NCI-H82 treated with DMSO at 0.1 percent for 48 hours (cell line): Measurements from ENCODE around the gene YARS2.

Experiments
- DNase-seq: peaks from one replicate; lab custom pipeline; 2025; ENCODE audit not compliant: unreplicated experiment; lab: John Stamatoyannopoulos, UW

The YARS2 gene

DNA sequence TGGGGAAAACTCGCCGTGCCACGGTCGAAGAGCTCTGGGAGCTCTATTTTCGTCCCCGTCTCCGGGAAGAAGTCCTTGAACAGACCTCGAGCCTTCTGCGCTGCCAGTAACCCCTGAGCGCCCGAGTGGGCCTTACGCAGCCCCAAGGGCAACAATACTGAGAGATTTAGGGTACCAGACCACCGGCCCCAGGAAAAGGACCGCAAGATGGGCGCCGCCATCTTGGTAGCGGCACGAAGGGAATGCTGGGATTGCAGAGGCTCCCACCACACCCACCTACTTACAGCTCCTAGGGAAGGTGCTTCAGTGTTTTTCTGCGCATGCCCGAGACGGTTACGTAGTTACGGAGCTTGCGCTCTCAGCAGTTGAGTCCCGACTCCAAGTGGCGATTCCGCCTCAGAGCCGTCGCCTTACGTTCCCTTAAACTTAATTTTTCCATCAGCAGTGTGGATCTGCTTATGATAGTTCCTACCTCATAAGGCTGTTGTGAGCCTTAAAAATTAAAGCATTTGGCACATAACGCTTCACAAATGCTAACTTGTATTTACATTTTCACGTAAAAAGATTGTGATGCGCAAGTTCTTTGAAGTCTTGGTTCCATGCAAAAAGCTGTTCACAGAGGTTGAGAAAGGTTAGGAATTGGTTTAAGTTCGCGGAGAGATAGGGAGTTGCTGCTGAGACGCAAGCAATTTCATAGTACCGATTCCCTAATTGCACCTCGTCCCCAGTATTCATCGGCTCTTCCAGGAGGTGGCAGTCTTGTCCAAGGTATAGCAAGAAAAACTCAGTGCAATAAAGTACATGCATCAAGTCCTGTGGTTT lies at the start of gene YARS2:
YARS2 (minus strand) TSS at position 244 of the 822 bp plus-strand sequence; CDS start at position 221, 23 bp downstream.
- peak; percentile 92 for DNase-seq

DNA sequence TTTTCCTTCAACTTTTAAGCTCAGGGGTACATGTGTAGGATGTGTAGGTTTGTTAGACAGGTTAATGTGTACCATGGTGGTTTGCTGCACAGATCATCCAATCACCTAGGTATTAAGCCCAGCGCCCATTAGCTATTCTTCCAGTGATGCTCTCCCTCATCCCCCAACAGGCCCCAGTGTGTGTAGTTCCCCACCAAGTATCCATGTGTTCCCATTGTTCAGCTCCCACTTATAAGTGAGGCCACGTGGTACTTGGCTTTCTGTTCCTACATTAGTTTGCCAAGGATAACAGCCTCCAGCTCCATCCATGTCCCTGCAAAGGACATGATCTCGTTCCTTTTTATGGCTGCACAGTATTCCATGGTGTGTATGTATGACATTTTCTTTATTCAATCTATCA lies 48.6 kb upstream of the YARS2 start:
- no peak for DNase-seq

DNA sequence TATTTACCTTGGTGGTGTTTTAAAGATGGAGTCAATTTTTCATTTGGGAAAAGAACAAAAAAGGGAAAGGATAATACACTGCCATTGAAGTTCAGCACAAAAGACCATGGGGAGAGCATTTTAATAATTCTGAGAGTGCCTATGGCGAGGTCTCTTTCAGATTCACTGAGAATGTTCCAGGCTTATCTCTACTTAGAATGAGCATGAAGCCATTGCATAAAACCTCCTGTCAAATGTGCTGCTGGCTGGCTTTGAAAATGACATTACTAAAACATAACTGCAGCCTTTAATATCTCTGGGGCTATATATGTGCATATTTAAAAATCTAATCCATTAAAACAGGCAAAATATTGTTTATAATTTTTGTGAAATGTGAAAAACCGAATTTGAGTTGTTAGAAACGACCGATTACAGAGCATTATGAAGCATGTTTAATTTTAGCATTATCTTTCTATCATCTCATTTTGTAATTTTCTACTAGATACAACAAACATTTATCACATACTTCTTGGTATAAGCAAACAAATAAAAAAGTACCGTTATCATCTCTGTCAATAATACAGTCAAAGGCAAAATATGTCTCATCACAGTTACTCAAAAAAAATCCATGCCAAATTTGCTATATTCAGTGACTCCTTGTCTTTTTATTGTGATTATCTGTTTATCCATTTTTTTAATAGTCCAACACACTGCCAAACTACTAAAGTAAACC lies 45.7 kb upstream of the YARS2 start:
- DNase-seq: no peak

DNA sequence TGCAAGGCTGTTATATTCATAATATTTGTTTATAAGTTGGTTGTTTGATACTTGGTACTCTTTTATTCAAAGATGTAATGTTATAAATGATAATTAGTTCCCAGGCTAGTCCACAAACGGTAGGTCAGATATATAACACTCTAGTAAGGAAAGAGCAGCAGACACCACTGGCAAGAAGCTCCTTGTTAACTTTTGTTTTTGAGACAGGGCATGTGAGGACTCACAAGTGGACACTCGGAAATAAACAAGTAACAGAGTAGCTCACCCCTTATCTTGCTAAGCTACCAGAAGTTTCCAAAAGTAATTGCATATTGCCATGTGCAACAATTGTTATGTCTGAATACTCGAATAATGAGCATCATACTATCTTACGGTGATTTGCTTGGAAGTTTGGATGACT lies 38.6 kb upstream of the YARS2 start:
- DNase-seq: no peak

DNA sequence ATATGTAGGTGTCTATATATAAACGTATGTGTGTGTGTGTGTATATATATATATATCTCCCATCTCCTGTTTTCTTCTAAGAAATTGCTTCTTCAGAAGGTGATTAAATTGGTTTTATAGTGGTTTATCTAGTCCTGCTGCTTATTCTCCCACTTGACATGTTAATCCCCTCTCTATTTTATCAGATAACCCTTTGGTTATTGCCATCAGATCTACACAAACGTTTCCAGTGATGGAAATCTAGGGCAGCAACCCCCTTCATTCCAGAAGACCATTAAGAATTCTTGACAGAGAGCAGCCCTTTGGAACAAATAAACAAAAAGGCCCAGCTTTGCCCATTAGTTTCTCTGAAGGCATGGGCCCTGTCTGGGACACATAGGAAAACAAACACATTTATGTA lies 34.2 kb upstream of the YARS2 start:
- no peak for DNase-seq

DNA sequence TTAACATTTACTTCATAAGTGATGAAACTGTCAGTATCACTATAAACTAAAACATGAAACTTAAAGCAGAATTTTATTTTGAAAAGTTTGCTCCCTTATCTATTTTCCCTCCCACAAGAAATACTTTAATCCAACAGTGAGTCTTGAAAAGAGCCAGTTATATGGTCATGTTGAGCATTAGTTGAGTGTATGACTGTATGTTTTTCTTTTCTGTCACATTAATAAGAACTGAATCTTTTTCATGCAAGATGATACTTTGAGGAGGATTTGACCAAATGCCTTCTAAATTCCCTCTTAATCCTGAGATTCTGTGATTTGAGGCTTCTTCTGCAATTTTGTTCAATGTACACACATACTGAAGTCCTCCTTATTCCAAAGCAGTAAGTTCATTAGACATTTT lies 33.7 kb upstream of the YARS2 start:
- DNase-seq: no peak

DNA sequence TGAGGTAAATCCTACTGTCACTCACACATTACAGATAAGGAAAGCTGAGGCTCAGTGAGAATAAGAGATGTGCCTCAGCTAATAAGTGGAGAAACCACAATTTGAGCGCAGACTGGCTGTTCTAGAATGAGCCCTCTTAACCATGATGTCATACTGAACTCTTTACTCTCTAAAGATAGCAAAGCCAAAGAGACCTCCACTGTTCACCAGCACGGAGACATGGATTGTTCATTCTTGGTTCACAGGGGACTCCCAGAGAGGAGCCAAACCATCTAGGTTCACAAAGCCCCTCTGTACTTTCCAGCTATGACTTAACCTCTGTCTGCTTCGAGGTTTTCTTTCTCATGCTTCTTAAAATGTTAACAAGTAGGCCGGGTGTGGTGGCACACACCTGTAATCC lies 32.7 kb upstream of the YARS2 start:
- no peak for DNase-seq

DNA sequence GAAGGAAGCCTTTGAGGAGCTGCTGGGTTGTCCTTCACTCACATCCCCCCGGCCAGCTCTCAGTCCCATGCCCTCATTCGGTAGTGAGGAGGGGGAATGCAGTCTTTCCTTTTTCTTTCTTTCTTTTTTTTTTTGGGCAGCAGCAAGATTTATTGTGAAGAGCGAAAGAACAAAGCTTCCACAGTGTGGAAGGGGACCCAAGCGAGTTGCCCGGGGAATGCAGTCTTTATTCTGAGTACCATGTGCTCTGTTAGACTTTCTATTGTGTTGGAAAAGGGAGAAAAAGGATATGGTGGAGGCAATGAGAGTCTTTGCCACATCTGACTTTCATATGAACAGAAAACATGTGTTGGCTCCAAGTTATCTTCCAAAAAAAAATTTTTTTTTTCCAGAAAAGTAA lies 29.9 kb upstream of the YARS2 start:
- no peak for DNase-seq

DNA sequence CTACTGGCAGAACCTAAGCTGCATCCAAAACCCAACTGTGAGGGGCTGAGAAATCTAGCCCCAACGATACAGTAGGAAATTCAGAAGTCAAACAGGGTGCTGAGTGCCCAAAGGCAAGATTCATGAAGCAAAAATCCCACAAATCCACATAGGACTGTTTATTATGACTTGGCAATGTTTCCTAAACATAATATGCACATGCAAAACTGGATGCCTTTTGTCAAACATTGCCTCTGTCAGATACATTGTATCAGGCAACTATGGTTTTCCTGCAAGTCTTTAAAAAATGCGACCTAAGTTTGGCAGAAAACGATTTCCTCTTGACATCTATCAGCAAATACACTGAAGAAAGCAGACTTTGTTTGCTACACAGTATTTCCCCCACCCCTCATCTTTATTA lies 27.3 kb upstream of the YARS2 start:
- no peak for DNase-seq

DNA sequence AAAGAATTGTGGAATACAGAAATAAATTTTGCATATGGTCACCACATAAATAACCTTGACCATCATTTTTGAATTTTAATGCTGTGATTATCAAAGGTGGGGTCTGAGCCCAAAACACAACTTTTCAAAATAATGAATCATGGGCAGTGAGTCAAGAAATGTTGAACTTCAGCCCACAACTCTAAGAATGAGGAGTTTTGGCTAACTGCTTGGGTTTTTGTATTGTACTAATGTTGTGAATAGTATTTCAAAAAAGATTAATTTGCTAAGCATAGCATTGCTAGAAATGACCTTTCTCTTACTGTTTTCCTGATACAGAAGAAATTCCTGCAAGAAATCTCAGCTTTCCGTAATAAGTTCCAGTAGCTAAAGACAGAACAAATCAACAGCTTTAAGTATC lies 24.4 kb upstream of the YARS2 start:
- no peak for DNase-seq

DNA sequence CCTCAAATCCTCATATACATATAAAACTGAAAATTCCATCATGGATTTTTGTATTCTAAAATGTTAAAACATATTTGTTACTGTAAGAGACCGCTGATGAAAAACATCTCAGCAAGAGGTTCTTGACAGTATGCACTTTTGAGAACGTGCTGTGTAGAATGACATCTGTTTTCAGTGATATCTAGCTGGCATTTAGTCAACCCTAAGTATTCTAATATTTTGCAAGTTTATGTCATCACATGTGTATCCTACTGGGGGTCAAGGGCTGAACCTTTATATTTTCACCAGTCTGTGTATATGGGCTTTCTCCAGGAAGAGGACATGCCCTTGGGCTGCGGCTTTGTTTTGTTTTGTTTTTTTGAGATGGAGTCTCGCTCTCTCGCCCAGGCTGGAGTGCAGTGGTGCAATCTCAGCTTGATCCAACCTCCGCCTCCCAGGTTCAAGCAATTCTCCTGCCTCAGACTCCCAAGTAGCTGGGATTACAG lies 22.0 kb upstream of the YARS2 start:
- no peak for DNase-seq

DNA sequence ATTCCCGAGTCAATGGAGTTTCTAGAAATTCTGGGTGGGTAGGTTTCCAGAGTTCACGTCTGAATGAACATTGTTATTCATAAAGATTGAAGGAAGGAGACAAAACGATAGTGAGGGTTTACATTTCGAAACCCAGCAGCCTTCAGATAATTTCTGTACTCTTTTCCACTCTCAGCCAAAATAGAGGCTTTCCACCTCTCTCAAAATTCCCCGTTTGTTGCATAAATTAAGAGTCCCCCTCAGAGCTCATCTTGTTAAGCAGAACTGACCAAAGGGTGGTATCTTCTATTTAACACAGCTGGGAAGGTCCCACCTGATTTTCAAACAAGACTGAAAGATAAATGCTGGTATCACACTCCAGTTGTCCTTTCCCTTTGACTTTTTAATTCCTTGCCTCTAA lies 21.5 kb upstream of the YARS2 start:
- no peak for DNase-seq

DNA sequence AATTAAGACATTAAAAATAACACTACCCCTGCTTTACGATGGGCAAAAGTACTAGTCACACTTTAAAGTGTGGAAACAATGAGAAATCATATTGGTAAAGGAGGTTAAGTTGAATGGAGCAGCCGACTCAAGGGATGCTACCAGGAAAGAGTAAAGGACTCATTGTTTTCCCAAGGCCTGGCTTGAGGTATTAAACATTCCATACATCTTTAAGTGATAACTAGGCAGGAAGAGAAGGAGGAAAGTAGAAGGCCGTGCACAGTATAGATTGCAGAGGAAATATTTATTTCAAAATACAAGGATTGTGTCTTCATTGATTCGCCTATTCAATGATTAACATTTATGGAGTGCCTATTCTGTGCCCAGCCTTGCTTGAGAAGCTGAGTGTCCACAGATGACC lies 20.6 kb upstream of the YARS2 start:
- no peak for DNase-seq

DNA sequence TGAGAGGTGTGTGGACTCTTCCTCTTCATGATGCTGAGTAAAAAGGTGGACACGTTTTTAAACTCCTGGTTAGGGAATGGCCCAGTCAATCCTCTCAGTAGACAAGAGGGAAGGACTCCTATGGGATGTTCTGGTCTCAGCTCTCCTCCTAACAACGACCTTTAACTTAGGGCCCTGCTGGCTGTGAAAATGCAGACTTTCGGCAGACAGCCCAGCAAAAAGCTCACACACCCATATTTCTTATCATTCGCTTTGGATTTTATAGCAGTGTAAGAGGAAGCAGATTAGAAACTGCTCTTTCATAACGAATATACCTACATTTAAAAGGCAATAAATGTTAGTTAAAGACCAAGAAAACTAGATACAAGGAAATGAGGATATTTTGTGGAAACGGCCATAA lies 18.0 kb upstream of the YARS2 start:
- DNase-seq: no peak

DNA sequence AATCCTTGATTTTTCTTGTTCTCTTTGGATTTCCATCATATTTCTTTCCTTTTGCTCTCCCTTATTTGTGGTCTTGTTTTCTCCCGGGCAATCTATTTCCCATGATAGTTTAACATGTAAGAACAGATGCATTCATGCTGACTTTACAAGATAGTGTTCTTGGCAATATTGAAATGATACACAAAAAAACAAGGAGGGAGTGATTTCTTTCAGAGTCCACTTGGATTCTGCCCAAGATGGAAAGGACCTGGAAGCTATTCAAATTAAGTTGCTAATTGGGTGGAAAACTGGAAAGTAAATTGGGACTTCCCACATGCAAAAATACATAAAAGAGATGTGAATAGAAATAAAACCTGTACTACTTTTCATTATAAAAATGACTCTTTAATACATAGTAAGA lies 14.4 kb upstream of the YARS2 start:
- no peak for DNase-seq

DNA sequence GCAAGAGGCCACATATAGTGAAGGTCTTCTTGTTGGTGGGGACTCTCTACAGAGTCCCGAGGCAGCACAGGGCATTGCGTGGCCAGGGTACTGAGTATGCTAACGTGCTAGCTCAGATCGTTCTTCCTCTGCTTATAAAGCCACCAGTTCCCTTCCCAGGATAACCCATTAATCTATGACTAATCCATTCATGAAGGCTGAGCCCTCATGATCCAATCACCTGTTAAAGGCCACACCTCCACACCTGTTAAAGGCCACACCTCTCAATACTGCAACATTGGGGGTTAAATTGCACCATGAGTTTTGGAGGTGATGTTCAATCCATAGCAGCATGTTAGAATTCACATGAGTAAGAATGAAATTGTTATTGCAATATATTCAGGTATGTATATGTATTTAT lies 12.8 kb upstream of the YARS2 start:
- DNase-seq: peak; percentile 77

DNA sequence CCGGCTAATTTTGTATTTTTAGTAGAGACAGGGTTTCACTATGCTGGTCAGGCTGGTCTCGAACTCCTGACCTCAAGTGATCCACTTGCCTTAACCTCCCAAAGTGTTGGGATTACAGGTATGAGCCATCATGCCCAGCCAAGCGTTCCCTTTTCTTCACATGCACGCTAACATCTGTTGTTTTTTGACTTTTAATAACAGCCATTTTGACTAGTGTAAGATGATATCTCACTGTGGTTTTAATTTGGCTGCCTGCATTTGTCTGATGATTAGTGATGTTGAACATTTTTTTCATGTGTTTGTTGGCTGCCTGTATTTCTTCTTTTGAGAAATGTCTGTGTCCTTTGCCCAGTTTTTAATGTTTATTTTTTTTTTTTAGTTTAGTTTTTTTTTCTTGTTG lies 10.2 kb upstream of the YARS2 start:
- no peak for DNase-seq

DNA sequence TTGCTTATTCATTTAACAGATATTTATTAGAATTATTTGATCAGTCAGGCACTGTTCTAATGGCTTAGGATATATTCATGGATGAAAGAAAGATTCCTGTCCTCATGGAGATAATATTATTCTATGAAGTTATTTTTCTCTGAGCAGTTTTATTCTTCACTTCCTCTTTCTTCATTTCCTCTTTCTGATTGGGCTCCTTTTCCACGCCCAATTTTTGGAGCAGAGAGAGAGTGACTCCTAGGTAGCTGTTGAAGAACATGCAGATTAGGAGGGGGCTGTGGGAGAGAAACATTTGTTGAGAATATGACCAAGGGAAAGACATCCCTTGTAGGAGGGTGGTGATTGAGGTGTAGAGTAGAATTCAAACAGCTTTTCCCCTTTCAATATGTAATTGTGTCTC lies 6.0 kb upstream of the YARS2 start:
- DNase-seq: no peak

DNA sequence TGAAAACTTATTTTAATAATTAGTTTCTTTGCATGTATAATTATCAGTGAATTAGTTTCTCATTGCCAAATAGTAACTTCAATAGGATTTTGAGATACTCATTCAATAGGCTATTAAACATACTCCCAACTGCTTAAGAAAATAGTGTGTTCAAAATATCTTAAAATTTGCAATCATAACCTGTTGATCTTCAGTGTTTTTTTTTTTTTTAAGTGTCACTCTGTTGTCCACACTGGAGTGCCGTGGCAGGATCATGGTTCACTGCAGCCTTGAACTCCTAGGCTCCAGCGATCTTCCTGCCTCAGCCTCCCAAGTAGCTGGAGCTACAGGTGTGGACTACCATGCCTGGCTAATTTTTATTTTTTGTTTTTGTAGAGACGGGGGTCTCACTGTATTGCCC lies 1.5 kb upstream of the YARS2 start:
- no peak for DNase-seq

DNA sequence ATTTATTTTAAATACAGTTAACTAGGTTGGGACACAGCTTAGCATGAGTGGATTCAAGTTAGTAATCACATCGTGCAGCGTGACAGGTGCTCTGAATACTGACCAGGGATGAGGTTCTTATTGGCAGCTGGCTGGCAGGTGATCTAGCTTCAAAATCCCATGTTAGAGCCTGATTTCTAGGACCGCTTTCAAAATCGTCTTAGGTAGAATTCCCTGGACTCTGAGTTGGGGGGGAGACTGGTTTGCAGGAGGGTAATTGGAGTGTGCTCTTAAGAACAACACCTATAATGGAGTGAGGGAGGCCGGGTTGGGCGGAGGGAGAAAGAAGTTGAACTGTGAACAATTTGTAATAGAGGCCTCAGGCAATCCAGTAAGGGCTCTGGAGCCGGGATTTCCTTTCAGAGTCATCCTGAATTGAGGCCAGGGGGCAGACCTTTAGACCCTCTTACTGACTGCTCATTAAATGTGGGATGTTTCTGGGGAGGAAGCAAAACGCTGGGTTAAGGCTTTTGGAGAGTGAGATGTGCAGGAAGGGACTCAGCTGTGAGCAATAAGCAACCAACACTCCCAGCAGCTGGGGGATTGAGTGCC lies 874 bp upstream of the YARS2 start:
- DNase-seq: no peak

DNA sequence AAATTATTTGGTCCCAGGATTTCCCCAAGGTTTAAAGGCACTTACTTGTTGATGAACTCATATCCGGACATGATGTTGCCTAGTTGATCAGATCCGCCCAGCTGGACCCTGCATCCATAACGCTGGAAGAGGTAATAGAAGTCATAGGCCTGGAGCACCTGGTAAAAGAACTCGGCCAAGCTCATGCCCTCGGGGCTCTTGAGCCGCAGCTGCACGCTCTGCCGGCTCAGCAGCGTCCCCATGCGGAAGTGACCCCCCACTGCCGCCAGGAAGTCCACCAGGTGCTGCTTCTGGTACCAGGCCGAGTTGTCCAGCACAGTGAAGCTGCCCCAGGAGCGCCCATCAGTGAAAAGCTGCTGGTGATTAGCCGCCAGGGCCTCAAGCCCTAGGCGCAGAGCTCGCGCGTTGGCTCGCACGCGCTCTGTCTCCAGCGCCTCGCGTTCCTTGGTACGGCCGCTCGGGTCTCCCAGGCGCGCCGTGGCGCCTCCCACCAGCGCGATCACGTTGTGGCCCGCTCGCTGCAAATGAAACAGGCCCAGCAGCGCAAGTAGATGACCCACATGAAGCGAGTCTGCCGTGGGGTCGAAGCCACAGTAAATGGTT lies 545 bp downstream of the YARS2 start:
- peak; percentile 75 for DNase-seq

DNA sequence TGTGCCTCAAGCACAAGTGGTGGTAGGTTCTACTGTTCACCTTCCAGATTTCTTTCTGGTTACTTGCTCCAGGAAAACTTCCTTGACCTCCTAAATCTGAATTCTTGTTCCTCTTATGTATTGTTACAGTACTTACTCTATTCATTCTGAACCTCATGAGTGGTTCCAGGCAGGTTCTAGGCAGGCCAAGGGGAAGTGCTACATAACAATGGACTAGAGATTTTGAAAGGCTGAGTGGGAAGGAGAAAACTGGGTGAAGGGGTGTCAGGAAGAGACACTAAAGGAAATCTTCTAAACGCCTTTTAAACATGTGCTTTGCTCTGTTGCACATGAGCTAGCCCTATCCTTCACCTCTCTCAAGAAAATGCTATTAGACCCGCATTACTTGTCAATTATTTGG lies 1.6 kb downstream of the YARS2 start:
- DNase-seq: no peak
